DOHH2 (cell line): Measurements from ENCODE around the gene NEK7.

Experiments used
- H3F3A ChIP-seq: fragments of 200-600 bp; sonication (generic), shearing (Covaris generic); 2 replicates; pipeline ENCODE4 v1.6.0; 2016; ENCODE audit warnings: antibody characterized with exemption, mild to moderate bottlenecking; ENCODE audit not compliant: control insufficient read depth, insufficient read depth
- H3K27ac ChIP-seq: fragments of 200-600 bp; sonication (generic); 2 replicates; pipeline ENCODE4 v1.5.1; 2014; ENCODE audit warnings: low read depth, mild to moderate bottlenecking, low read length, moderate library complexity
- H3K27me3 ChIP-seq: fragments of 200-600 bp; sonication (generic); 2 replicates; pipeline ENCODE4 v1.6.1; 2014; ENCODE audit warnings: mild to moderate bottlenecking, low read length, mixed read lengths; ENCODE audit not compliant: control insufficient read depth
- H3K36me3 ChIP-seq: fragments of 200-600 bp; sonication (generic); 2 replicates; pipeline ENCODE4 v1.6.1; 2014; ENCODE audit warnings: mild to moderate bottlenecking, low read length, moderate library complexity, mixed read lengths; ENCODE audit not compliant: control insufficient read depth
- H3K4me1 ChIP-seq: fragments of 200-600 bp; sonication (generic); 2 replicates; pipeline ENCODE4 v1.6.1; 2014; ENCODE audit warnings: mild to moderate bottlenecking, low read length, mixed read lengths; ENCODE audit not compliant: control insufficient read depth
- H3K4me2 ChIP-seq: fragments of 200-600 bp; sonication (generic); 2 replicates; pipeline ENCODE4 v1.6.0; 2014; ENCODE audit warnings: mild to moderate bottlenecking, low read length, moderate library complexity
- H3K4me3 ChIP-seq: fragments of 200-600 bp; sonication (generic); 2 replicates; pipeline ENCODE4 v1.5.1; 2014; ENCODE audit warnings: mild to moderate bottlenecking, low read length, mixed read lengths
- H3K79me2 ChIP-seq: fragments of 200-600 bp; sonication (generic); 2 replicates; pipeline ENCODE4 v1.6.1; 2014; ENCODE audit warnings: mild to moderate bottlenecking, low read length, mixed read lengths; ENCODE audit not compliant: control insufficient read depth
- H3K9me2 ChIP-seq: fragments of 200-600 bp; sonication (generic); replicated peaks from 2 replicates; pipeline ENCODE4 v1.6.1; 2014; ENCODE audit warnings: mild to moderate bottlenecking, low read length, mixed read lengths; ENCODE audit not compliant: control insufficient read depth
- H3K9me3 ChIP-seq: fragments of 200-600 bp; sonication (generic); 2 replicates; pipeline ENCODE4 v1.6.1; 2014; ENCODE audit warnings: antibody characterized with exemption, low read length, mixed read lengths; ENCODE audit not compliant: control insufficient read depth, insufficient read depth
- H4K20me1 ChIP-seq: fragments of 200-600 bp; sonication (generic); 2 replicates; pipeline ENCODE4 v1.6.0; 2014; ENCODE audit warnings: low read depth, mild to moderate bottlenecking, antibody characterized with exemption, low read length, moderate library complexity; ENCODE audit not compliant: control insufficient read depth, insufficient read depth
- CTCF ChIP-seq: fragments of 200-600 bp; sonication (generic); IDR thresholded peaks from one replicate; pipeline ENCODE4 v1.5.1; 2014; ENCODE audit warnings: antibody characterized with exemption, mild to moderate bottlenecking, low read depth, low read length; ENCODE audit not compliant: poor library complexity, severe bottlenecking
- EZH2phosphoT487 ChIP-seq: fragments of 200-600 bp; sonication (generic); IDR thresholded peaks from 2 replicates; pipeline ENCODE4 v1.6.1; 2017; ENCODE audit warnings: borderline replicate concordance, mild to moderate bottlenecking, antibody characterized with exemption, low read length, moderate library complexity, mixed read lengths

Gene NEK7

DNA sequence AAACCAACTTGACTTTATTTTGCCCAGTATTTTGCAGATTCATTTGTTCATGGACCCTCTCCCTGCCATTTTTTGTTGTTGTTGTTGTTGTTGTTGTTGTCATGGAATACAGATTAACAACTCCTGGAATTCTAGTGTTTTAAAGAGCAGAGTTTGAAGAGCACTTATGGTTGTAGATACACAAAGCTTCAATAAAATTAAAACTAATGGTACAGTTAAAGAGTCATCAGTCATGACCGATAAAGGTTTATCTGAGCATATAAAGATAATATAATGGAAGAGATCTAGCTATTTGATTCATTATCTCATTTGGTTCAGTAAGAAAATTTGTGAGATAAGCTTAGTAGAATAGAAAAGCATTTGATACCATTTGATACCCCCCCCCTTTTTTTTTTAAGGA lies 21.8 kb downstream of the NEK7 start:
- H3K9me2 ChIP-seq, result no peaks in the 10 kb centered on the region
- no peak overlapping the region for H3K27ac ChIP-seq
- H3K27me3 ChIP-seq, result no peaks in the 10 kb centered on the region
- H3K4me1 ChIP-seq, result peaks cover 24% of the 10 kb centered on the region
- H3F3A ChIP-seq, result no peaks in the 10 kb centered on the region; the same call in 1 of the 2 replicates
- H3K9me3 ChIP-seq, result no peaks in the 10 kb centered on the region
- no peak for TF ChIP-seq CTCF
- TF ChIP-seq EZH2phosphoT487, result no peak
- no peak overlapping the region for H3K4me2 ChIP-seq
- H3K4me3 ChIP-seq, result no peak overlapping the region
- H3K36me3 ChIP-seq, result no peaks in the 10 kb centered on the region
- H3K79me2 ChIP-seq, result peaks cover 94% of the 10 kb centered on the region
- no peaks in the 10 kb centered on the region for H4K20me1 ChIP-seq

DNA sequence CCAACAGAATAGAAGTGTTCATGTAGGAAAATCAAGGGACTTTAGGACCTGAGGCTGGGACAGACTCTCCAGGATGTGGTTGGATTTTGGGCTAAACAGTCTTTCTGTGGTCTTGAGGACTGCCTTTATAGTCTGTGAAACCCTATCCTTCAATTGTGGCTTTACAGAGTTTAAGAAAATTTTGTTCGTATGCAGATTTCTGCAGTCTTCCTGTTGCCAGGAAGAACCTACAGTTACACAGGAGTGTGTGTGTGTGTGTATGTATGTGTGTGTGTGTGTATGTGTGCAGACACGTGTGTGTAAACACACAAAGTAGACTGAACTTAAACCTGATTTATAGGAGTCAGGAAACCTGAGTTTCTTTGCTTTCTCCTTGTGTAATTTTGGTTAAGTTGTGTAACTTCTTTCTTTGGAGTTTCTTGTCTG lies 22.8 kb downstream of the NEK7 start:
- peaks cover 94% of the 10 kb centered on the region for H3K79me2 ChIP-seq

DNA sequence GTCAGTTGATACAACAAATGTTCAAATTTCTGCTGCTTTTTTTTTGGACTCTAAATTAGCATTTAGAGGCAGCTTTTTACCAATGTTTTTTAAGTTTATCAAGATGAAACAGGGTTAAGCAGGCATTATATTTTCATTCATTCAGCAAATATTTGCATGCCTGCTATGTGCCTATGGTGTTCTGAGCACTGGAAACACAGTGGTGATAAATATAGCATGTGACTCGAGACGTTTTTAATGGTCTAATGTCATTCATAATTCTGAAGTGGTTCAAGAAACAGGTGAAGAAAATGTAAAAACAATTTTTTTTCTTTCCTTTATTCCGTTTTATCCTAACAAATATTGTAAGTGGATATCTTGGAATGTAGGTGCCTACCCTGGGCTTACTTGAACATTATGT lies 26.8 kb downstream of the NEK7 start:
- Histone ChIP-seq H3F3A (no peaks in the 10 kb centered on the region), H4K20me1 (no peaks in the 10 kb centered on the region), H3K36me3 (no peaks in the 10 kb centered on the region), H3K4me1 (peaks cover 11% of the 10 kb centered on the region), H3K27ac (no peak overlapping the region), H3K79me2 (peaks cover 88% of the 10 kb centered on the region), H3K9me2 (no peaks in the 10 kb centered on the region), H3K4me2 (no peak overlapping the region), H3K4me3 (no peak overlapping the region), H3K27me3 (no peaks in the 10 kb centered on the region), H3K9me3 (no peaks in the 10 kb centered on the region)
- TF ChIP-seq CTCF (no peak), EZH2phosphoT487 (no peak)

More for the DNA sequence above, 22.8 kb downstream of the NEK7 start:
- H3K9me2 ChIP-seq, result no peaks in the 10 kb centered on the region
- peaks cover 15% of the 10 kb centered on the region for H3K4me1 ChIP-seq
- H3K36me3 ChIP-seq, result no peaks in the 10 kb centered on the region
- H3K27me3 ChIP-seq, result no peaks in the 10 kb centered on the region
- H3K27ac ChIP-seq, result no peak overlapping the region
- H3F3A ChIP-seq, result no peaks in the 10 kb centered on the region
- TF ChIP-seq CTCF (no peak), EZH2phosphoT487 (no peak)
- no peaks in the 10 kb centered on the region for H3K9me3 ChIP-seq
- H4K20me1 ChIP-seq, result no peaks in the 10 kb centered on the region
- no peak overlapping the region; the same call in 1 of the 2 replicates for H3K4me3 ChIP-seq
- H3K4me2 ChIP-seq, result peak overlapping the region; percentile 35

GRCh38 chr1:198184516-198184915 lies 27.7 kb downstream of the NEK7 start:
- H3K4me3 ChIP-seq, result no peak overlapping the region

More at GRCh38 chr1:198184516-198184915, 27.7 kb downstream of the NEK7 start:
- Histone ChIP-seq H3K79me2 (peaks cover 88% of the 10 kb centered on the region), H3K36me3 (no peaks in the 10 kb centered on the region), H3K27me3 (no peaks in the 10 kb centered on the region), H3K9me3 (no peaks in the 10 kb centered on the region), H3K4me1 (peaks cover 6% of the 10 kb centered on the region), H3K9me2 (no peaks in the 10 kb centered on the region), H3F3A (no peaks in the 10 kb centered on the region), H3K4me2 (no peak overlapping the region), H3K27ac (no peak overlapping the region), H4K20me1 (no peaks in the 10 kb centered on the region)
- TF ChIP-seq CTCF (no peak), EZH2phosphoT487 (no peak)
